ENCODE results near the gene RTL10.

Gene RTL10

GRCh38 chr22:19853058-19853878 is 1.4 kb downstream of the RTL10 start:
- Histone ChIP-seq H3K9me2 (replicated peaks; ENCODE audit: insufficient read depth, low read length) (no peaks in the 10 kb centered on the region), H3K36me3 (ENCODE audit: low read length) (no peaks in the 10 kb centered on the region), H2AFZ (ENCODE audit: low read depth, low read length, severe bottlenecking) (no peak overlapping the region), H3K9me3 (ENCODE audit: insufficient read depth, low read length) (no peaks in the 10 kb centered on the region), H3K4me3 (ENCODE audit: insufficient read depth, low read length, poor library complexity, severe bottlenecking) (peak overlapping the region; percentile 78), H4K20me1 (ENCODE audit: low read depth, low read length) (no peaks in the 10 kb centered on the region), H3F3A (ENCODE audit: insufficient read depth) (no peaks in the 10 kb centered on the region), H3K4me2 (ENCODE audit: low read depth, low read length, poor library complexity, severe bottlenecking) (peak overlapping the region; percentile 60), H3K27me3 (ENCODE audit: low read length) (no peaks in the 10 kb centered on the region), H3K27ac (ENCODE audit: low read depth, low read length) (no peak overlapping the region), H3K79me2 (ENCODE audit: insufficient read depth, low read length) (peaks cover 29% of the 10 kb centered on the region), H3K9ac (ENCODE audit: low read length) (peak overlapping the region; percentile 97)
- TF ChIP-seq EZH2phosphoT487 (conservative IDR thresholded peaks at IDR 0.05; ENCODE audit: low read length), result no peak

- Histone ChIP-seq H4K20me1 (ENCODE audit: low read depth, low read length) (no peaks in the 10 kb centered on the region), H3K9me3 (ENCODE audit: insufficient read depth, low read length) (no peaks in the 10 kb centered on the region)
Observed at GRCh38 chr22:19852177-19852781, 2.4 kb downstream of the RTL10 start.

DNA sequence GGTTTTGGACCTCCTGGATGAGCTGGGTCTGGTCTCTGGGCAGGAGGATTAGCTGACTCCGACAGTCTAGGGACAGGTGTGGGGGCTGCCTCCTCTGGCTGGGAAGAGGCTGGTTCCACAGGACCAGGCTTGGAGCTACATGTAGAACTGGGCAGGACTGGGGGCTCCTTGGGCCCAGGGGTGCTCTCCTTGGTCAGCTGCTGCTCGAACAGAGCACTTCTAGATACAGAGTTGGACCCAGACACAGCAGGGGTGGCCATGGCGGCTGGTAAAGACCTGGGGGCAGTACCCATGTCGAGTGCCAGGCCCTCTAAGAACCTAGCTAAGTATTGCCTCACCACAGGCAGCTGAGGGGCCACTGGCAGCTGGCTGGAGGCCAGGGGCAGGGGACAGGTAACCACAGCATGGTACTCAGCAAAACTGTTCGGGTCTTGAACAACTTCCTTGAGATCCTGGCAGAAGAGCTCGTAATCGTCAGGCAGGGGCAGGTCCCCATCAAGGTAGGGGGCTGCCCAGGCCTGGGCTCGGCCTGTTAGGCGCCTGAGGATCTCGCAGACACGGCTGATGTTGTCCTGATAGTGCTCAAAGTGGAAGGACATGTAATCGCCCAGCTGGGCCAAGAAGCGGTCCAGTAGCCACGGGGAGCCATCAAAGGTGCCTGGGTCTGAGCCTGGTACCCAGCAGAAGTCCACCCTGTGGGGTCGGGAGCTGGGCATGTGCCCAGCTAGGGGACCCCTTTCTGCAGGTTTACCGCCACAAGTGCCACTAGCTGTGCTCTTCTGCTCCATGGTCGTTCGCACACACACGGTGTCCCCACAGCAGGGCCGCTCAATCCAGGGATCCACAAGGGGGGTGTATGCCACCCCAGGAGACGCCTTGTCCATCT is 3.1 kb downstream of the RTL10 start:
- H2AFZ ChIP-seq (ENCODE audit: low read depth, low read length, severe bottlenecking), result no peak overlapping the region
- H4K20me1 ChIP-seq (ENCODE audit: low read depth, low read length), result no peaks in the 10 kb centered on the region
- H3K9me2 ChIP-seq (replicated peaks; ENCODE audit: insufficient read depth, low read length), result no peaks in the 10 kb centered on the region
- no peaks in the 10 kb centered on the region for H3F3A ChIP-seq (ENCODE audit: insufficient read depth)
- no peak overlapping the region for H3K4me3 ChIP-seq (ENCODE audit: insufficient read depth, low read length, poor library complexity, severe bottlenecking)
- peaks cover 29% of the 10 kb centered on the region for H3K79me2 ChIP-seq (ENCODE audit: insufficient read depth, low read length)
- no peak overlapping the region for H3K4me2 ChIP-seq (ENCODE audit: low read depth, low read length, poor library complexity, severe bottlenecking)
- H3K27ac ChIP-seq (ENCODE audit: low read depth, low read length), result no peak overlapping the region
- no peaks in the 10 kb centered on the region for H3K36me3 ChIP-seq (ENCODE audit: low read length)
- H3K9ac ChIP-seq (ENCODE audit: low read length), result no peak overlapping the region
- TF ChIP-seq, protein P1, sequence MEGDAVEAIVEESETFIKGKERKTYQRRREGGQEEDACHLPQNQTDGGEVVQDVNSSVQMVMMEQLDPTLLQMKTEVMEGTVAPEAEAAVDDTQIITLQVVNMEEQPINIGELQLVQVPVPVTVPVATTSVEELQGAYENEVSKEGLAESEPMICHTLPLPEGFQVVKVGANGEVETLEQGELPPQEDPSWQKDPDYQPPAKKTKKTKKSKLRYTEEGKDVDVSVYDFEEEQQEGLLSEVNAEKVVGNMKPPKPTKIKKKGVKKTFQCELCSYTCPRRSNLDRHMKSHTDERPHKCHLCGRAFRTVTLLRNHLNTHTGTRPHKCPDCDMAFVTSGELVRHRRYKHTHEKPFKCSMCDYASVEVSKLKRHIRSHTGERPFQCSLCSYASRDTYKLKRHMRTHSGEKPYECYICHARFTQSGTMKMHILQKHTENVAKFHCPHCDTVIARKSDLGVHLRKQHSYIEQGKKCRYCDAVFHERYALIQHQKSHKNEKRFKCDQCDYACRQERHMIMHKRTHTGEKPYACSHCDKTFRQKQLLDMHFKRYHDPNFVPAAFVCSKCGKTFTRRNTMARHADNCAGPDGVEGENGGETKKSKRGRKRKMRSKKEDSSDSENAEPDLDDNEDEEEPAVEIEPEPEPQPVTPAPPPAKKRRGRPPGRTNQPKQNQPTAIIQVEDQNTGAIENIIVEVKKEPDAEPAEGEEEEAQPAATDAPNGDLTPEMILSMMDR (IDR thresholded peaks at IDR 0.05; ENCODE audit: insufficient read depth, low read length, poor library complexity, severe bottlenecking), result no peak
- TF ChIP-seq EZH2phosphoT487 (conservative IDR thresholded peaks at IDR 0.05; ENCODE audit: low read length), result no peak
- no peaks in the 10 kb centered on the region for H3K27me3 ChIP-seq (ENCODE audit: low read length)
- H3K9me3 ChIP-seq (ENCODE audit: insufficient read depth, low read length), result no peaks in the 10 kb centered on the region

More at GRCh38 chr22:19852177-19852781, 2.4 kb downstream of the RTL10 start:
- H3K9ac ChIP-seq (ENCODE audit: low read length), result no peak overlapping the region
- no peak overlapping the region for H3K4me3 ChIP-seq (ENCODE audit: insufficient read depth, low read length, poor library complexity, severe bottlenecking)
- no peaks in the 10 kb centered on the region for H3K9me2 ChIP-seq (replicated peaks; ENCODE audit: insufficient read depth, low read length)
- no peaks in the 10 kb centered on the region for H3F3A ChIP-seq (ENCODE audit: insufficient read depth)
- H3K79me2 ChIP-seq (ENCODE audit: insufficient read depth, low read length), result peaks cover 29% of the 10 kb centered on the region
- no peaks in the 10 kb centered on the region for H3K36me3 ChIP-seq (ENCODE audit: low read length)
- H3K27ac ChIP-seq (ENCODE audit: low read depth, low read length), result no peak overlapping the region
- no peak overlapping the region for H3K4me2 ChIP-seq (ENCODE audit: low read depth, low read length, poor library complexity, severe bottlenecking)
- H3K27me3 ChIP-seq (ENCODE audit: low read length), result no peaks in the 10 kb centered on the region
- TF ChIP-seq, protein P1 (IDR thresholded peaks at IDR 0.05; ENCODE audit: insufficient read depth, low read length, poor library complexity, severe bottlenecking), result no peak
- no peak for TF ChIP-seq EZH2phosphoT487 (conservative IDR thresholded peaks at IDR 0.05; ENCODE audit: low read length)
- H2AFZ ChIP-seq (ENCODE audit: low read depth, low read length, severe bottlenecking), result no peak overlapping the region
